ENCODE results near the gene STYXL2. TPM values are rescaled to one million over a fixed set of nuclear protein-coding genes. Genes with fewer than 3 reads are reported as not detected.
A peak's percentile ranks its signal among the peaks of the same experiment; 100 is the strongest.

The STYXL2 gene
- total and polyA plus RNA-seq, 2 donors (not counting 1 experiment from before 2014, with no cell fraction given) = not detected

DNA sequence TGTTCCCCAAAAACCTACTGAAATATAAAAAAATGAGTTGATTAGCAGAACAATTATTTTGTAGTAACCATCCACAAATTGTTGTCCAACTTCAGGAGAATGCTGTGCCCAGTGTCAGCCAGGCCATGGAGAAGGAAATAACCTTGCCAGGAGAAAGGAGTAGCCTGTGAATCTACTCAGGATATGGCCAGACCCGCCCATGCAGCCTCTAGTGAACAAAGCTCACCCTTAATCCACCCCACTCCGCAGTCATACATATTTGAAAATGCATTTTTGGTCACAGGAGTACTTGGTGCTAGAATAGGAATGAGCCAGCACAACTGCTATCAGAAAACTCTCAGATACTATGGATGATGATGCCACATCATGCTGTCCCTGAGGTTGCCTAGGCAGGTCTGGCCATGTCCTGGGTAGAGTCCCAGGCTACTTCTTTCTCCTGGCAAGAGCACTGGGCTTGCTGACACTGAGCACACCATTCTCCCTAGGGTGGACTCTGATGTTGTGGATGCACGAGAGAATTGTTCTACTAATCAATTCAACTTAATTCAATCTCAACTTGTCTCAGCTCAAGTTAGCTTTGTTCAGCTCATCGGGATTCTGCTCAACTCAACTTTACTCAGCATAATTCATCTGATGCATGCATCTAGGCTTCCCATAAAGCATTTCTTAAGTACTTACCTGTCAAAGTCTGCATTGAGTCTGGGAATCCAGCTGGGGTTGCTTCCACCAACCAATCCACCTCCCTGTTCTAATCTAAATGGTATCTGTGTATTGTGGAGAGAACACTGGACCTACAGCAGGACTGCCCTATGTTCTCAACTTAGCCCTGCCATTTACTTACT lies 18.2 kb downstream of the STYXL2 start:
- peaks cover 0 to 3% (median 1%) of the 10 kb centered on the region in 4 experiments for H3K27me3 ChIP-seq (replicated peaks in 1 of 4; ENCODE audit: control extremely low read depth in 1 of 4, control insufficient read depth in 3 of 4, insufficient read depth in 4 of 4, low read length in 3 of 4)
- H3K4me3 Mint-ChIP-seq = no peak overlapping the region
- H3K9me3 ChIP-seq (ENCODE audit: control extremely low read depth in 1 of 3, control insufficient read depth in 2 of 3, insufficient read depth in 1 of 3, low read length in 2 of 3) = peaks cover 1 to 9% (median 3%) of the 10 kb centered on the region in 3 donors
- no peak overlapping the region for H3K27ac ChIP-seq (ENCODE audit: low read length in 2 of 2)
- ATAC-seq (ENCODE audit: low read depth) (no peak), DNase-seq (no peak)
- peaks cover 13 to 22% of the 10 kb centered on the region in 2 donors for H3K4me1 ChIP-seq (ENCODE audit: control insufficient read depth in 2 of 2, insufficient read depth in 2 of 2, low read length in 2 of 2)
- no peak for TF ChIP-seq EZH2 (IDR thresholded peaks at IDR 0.05; ENCODE audit: borderline replicate concordance, insufficient read depth, low read depth, low read length, poor library complexity, severe bottlenecking)
- TF ChIP-seq, protein P1, sequence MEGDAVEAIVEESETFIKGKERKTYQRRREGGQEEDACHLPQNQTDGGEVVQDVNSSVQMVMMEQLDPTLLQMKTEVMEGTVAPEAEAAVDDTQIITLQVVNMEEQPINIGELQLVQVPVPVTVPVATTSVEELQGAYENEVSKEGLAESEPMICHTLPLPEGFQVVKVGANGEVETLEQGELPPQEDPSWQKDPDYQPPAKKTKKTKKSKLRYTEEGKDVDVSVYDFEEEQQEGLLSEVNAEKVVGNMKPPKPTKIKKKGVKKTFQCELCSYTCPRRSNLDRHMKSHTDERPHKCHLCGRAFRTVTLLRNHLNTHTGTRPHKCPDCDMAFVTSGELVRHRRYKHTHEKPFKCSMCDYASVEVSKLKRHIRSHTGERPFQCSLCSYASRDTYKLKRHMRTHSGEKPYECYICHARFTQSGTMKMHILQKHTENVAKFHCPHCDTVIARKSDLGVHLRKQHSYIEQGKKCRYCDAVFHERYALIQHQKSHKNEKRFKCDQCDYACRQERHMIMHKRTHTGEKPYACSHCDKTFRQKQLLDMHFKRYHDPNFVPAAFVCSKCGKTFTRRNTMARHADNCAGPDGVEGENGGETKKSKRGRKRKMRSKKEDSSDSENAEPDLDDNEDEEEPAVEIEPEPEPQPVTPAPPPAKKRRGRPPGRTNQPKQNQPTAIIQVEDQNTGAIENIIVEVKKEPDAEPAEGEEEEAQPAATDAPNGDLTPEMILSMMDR (IDR thresholded peaks at IDR 0.05) = no peak
- H2AFZ ChIP-seq (ENCODE audit: insufficient read depth, low read depth, low read length, poor library complexity, severe bottlenecking) = no peak overlapping the region
- WGBS (ENCODE audit: insufficient coverage) = 100% methylated on average over 1 of the region's 4 CpGs
- no peaks in the 10 kb centered on the region for H3K79me2 ChIP-seq (ENCODE audit: control insufficient read depth, insufficient read depth, low read length)
- H4K20me1 ChIP-seq (ENCODE audit: control insufficient read depth, insufficient read depth, low read length, poor library complexity, severe bottlenecking) = no peaks in the 10 kb centered on the region
- intact Hi-C loops (cut with micrococcal nuclease) = no loop called here
- H3K9ac ChIP-seq (ENCODE audit: low read length) = no peak overlapping the region
- H3K4me3 ChIP-seq (ENCODE audit: control extremely low read depth in 1 of 5, extremely low read depth in 1 of 5, insufficient read depth in 1 of 5, low read depth in 2 of 5, low read length in 4 of 5) = no peak overlapping the region
- CTCF ChIA-PET = interaction anchor here (0.6 to 1.1 kb wide), 2 partner anchors 10 to 51 kb away, joined by 3 read pairs; no protein-coding TSS in a partner anchor
- no peak overlapping the region for H3K4me2 ChIP-seq (replicated peaks; ENCODE audit: low read depth, low read length, poor library complexity, severe bottlenecking)
- peaks cover 20% of the 10 kb centered on the region for H3K27me3 Mint-ChIP-seq
- H3K36me3 ChIP-seq (replicated peaks in 1 of 2; ENCODE audit: control extremely low read depth in 1 of 2, control insufficient read depth in 1 of 2, extremely low read depth in 1 of 2, insufficient read depth in 2 of 2, low read length in 1 of 2) = no peaks in the 10 kb centered on the region
- peaks cover 8% of the 10 kb centered on the region for H3K9me3 Mint-ChIP-seq (ENCODE audit: insufficient read depth)
- H3K4me1 Mint-ChIP-seq = peaks cover 26% of the 10 kb centered on the region
- no peak overlapping the region for H3K27ac Mint-ChIP-seq
- POLR2A ChIA-PET = no interaction called here

DNA sequence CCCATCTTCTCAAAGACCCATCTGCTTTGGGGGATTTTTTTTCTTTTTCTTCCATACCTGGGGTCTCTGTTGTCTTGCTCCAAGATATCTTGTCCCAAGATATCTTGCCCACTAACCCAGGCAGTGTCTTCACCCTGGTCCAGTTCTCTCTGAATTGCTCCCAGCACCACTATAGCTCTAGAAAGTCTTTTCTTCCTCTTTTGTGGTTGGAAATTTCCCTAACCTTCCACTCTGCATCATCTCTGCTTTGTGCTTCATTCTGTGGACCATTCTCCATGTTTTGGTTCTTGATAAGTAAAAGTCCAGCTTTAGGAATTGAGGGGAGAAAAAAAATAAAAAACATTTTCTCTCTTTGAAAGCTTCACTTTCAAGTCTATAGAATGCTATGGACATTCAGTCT lies 20.9 kb downstream of the STYXL2 start:
- Mint-ChIP-seq H3K4me1 (peaks cover 17% of the 10 kb centered on the region), H3K27me3 (peaks cover 32% of the 10 kb centered on the region), H3K4me3 (no peak overlapping the region), H3K9me3 (ENCODE audit: insufficient read depth) (peaks cover 8% of the 10 kb centered on the region), H3K27ac (no peak overlapping the region)
- no peak overlapping the region for H3K4me2 ChIP-seq (replicated peaks; ENCODE audit: low read depth, low read length, poor library complexity, severe bottlenecking)
- H3K27ac ChIP-seq (ENCODE audit: low read length in 2 of 2) = no peak overlapping the region
- ChIA-PET CTCF (no interaction called here), POLR2A (no interaction called here)
- no peak overlapping the region for H2AFZ ChIP-seq (ENCODE audit: insufficient read depth, low read depth, low read length, poor library complexity, severe bottlenecking)
- H3K9me3 ChIP-seq (ENCODE audit: control extremely low read depth in 1 of 3, control insufficient read depth in 2 of 3, insufficient read depth in 1 of 3, low read length in 2 of 3) = peaks cover 1 to 8% (median 3%) of the 10 kb centered on the region in 3 donors
- ATAC-seq (ENCODE audit: low read depth) (no peak), DNase-seq (peak; percentile 18)
- intact Hi-C loops (cut with micrococcal nuclease) = no loop called here
- TF ChIP-seq, protein P1 (IDR thresholded peaks at IDR 0.05) = no peak
- no peak for TF ChIP-seq EZH2 (IDR thresholded peaks at IDR 0.05; ENCODE audit: borderline replicate concordance, insufficient read depth, low read depth, low read length, poor library complexity, severe bottlenecking)
- H3K79me2 ChIP-seq (ENCODE audit: control insufficient read depth, insufficient read depth, low read length) = no peaks in the 10 kb centered on the region
- H3K9ac ChIP-seq (ENCODE audit: low read length) = no peak overlapping the region
- H3K4me3 ChIP-seq (ENCODE audit: control extremely low read depth in 1 of 5, extremely low read depth in 1 of 5, insufficient read depth in 1 of 5, low read depth in 2 of 5, low read length in 4 of 5) = no peak overlapping the region
- H3K27me3 ChIP-seq (replicated peaks in 1 of 4; ENCODE audit: control extremely low read depth in 1 of 4, control insufficient read depth in 3 of 4, insufficient read depth in 4 of 4, low read length in 3 of 4) = peaks cover 0 to 12% (median 2%) of the 10 kb centered on the region in 4 experiments
- peaks cover 8 to 11% of the 10 kb centered on the region in 2 donors for H3K4me1 ChIP-seq (ENCODE audit: control insufficient read depth in 2 of 2, insufficient read depth in 2 of 2, low read length in 2 of 2)
- H4K20me1 ChIP-seq (ENCODE audit: control insufficient read depth, insufficient read depth, low read length, poor library complexity, severe bottlenecking) = no peaks in the 10 kb centered on the region
- no peaks in the 10 kb centered on the region for H3K36me3 ChIP-seq (replicated peaks in 1 of 2; ENCODE audit: control extremely low read depth in 1 of 2, control insufficient read depth in 1 of 2, extremely low read depth in 1 of 2, insufficient read depth in 2 of 2, low read length in 1 of 2)

Data from B cell (primary cell).